Measurements from ENCODE around the gene ATG16L2.

DNA sequence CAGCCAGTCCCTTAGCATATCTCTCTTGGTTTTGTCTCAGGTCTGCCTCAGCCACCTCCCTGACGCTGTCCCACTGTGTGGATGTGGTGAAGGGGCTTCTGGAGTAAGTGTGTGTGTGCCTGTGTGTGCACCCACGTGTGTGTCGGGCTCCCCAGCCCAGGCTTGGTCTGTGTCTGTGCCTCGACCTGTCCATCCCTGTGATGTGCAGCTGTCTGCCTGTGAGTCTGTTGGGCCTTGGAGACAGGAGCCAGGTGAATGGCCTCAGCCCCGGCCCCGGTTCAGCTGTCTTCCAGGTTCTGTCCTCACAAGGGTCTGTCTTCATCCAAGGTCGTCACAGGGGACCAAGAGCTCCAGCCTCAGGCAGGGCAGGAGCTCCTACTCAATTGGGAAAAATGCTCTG is 9.8 kb downstream of the ATG16L2 start:
- TF ChIP-seq POLR2A (IDR thresholded peaks at IDR 0.05) = no peak
- TF ChIP-seq, protein P1, sequence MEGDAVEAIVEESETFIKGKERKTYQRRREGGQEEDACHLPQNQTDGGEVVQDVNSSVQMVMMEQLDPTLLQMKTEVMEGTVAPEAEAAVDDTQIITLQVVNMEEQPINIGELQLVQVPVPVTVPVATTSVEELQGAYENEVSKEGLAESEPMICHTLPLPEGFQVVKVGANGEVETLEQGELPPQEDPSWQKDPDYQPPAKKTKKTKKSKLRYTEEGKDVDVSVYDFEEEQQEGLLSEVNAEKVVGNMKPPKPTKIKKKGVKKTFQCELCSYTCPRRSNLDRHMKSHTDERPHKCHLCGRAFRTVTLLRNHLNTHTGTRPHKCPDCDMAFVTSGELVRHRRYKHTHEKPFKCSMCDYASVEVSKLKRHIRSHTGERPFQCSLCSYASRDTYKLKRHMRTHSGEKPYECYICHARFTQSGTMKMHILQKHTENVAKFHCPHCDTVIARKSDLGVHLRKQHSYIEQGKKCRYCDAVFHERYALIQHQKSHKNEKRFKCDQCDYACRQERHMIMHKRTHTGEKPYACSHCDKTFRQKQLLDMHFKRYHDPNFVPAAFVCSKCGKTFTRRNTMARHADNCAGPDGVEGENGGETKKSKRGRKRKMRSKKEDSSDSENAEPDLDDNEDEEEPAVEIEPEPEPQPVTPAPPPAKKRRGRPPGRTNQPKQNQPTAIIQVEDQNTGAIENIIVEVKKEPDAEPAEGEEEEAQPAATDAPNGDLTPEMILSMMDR (IDR thresholded peaks at IDR 0.05) = no peak
